ENCODE results near the gene ZG16.
"Not testable (repeated sequence)": the region's sequence is repeated elsewhere in the genome, so short reads cannot be mapped to it uniquely, and the experiment has no call there.

The ZG16 gene, protein sequence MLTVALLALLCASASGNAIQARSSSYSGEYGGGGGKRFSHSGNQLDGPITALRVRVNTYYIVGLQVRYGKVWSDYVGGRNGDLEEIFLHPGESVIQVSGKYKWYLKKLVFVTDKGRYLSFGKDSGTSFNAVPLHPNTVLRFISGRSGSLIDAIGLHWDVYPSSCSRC

DNA sequence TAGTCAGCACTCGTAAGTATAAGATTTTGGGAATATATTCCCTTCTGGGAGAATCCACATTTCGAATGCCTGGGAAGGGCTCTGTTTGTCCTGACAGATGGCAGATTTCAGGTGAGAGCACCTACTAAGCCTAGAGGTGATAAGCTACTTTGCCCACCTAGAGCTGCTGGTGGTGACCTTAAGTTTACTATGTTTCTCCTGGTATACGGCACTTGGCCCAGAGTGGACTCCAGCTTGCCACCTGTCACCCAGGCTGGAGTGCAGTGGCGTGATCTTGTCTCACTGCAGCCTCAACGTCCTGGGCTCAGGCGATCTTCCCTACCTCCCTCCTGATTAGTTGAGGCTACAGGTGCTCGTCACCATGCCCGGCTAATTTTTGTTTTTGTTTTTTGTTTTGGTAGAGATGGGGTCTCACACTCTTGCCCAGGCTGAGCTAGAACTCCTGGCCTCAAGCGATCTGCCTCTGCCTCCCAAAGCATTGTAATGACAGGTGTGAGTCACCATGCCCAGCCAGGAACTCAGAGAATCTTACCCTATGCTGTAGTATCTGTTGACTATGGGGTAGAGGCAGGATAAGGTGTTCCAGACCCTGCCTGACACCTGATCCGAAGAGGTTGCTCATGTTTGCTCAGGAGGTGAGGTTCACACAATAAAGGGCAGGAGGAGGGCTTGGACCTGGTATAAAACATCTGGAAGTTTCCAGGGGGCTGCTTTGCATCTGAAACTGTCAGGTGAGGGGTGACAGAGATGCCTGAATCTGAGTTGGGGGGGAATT lies at the start of gene ZG16:
Gene ZG16, plus strand, starts transcription at position 681 of the 775 bp plus-strand sequence. CDS start 1,011 bp downstream, outside the sequence.
- no peak for DNase-seq (ENCODE audit: low read depth in 2 of 2)

DNA sequence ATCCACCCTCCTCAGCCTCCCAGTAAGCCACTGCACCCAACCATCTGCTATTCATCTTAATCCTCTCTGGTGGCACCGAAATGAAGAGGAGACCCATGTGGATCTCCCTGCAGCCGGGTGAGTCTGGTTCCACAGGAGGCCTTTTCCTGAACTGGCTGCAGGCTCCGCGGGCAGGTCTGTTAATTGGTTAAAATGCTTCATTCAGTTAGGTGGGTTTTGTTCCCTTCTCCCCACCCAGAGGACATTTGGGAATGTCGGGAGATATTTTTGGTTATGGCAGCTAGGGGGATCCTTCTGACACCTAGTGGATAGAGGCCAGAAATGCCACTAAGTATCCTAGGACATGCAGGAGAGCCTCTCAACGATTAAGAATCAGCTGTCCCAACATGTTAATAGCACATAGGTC lies 48.9 kb upstream of the ZG16 start:
- no peak for DNase-seq (ENCODE audit: low read depth in 2 of 2)

DNA sequence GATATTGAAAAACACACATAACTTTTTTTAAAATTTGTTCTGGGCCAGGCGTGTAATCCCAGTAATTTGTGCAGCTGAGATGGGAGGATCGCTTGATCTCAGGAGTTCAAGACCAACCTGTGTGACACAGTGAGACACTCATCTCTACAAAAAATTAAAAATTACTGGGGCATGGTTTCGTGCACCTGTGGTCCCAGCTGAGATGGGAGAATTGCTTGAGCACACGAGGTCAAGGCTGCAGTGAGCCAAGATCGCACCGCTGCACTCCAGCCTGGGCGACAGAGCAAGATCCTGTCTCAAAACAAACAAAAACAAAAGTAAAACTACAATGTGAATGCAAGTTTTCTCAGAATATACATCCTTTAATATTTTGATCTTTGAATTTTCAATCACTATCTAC lies 47.4 kb upstream of the ZG16 start:
- DNase-seq (ENCODE audit: low read depth in 2 of 2) = no peak

GRCh38 chr16:29731768-29732601 lies 46.1 kb upstream of the ZG16 start:
- peak; percentile 36 to 43 for DNase-seq (ENCODE audit: low read depth in 2 of 2)

DNA sequence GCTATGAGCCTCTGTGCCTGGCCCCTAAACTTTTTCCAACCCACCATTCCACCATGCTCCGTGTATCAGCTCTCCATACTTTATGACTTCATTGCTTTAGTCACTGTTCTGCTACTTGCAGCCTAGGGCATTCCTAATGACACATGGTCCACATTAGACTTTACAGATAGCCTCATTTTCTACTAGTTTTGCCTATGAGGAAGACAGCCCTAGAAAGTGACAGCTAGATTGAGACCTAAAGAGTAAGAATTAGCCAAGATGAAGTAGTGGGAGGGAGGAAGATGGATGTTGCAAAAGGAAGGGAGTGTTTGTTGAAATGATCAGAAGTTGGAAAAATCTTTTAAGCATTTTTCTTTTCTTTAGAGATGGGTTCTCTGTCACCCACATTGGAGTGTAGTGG lies 43.3 kb upstream of the ZG16 start:
- DNase-seq (ENCODE audit: low read depth in 2 of 2) = no peak

DNA sequence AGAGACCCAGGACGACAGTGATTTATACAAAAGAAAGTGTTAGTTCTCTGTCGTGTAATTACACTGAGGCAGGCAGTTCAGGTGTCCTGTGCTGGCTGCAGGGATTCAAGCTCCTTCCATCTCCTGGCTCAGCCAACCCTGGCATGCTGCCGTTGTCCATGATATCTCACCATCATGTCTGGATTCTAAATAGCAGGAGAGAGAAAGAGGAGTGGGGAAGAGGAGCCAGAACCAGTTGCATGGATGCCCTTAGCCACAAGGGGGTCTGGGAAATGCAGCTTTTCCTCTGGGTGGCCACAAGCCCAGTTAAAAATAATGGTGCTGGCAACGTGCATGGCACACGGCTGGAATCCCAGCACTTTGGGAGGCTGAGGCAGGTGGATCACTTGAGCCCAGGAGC lies 41.9 kb upstream of the ZG16 start:
- no peak for DNase-seq (ENCODE audit: low read depth in 2 of 2)

GRCh38 chr16:29736764-29737163 lies 41.3 kb upstream of the ZG16 start:
- DNase-seq (ENCODE audit: low read depth in 2 of 2) = no peak

DNA sequence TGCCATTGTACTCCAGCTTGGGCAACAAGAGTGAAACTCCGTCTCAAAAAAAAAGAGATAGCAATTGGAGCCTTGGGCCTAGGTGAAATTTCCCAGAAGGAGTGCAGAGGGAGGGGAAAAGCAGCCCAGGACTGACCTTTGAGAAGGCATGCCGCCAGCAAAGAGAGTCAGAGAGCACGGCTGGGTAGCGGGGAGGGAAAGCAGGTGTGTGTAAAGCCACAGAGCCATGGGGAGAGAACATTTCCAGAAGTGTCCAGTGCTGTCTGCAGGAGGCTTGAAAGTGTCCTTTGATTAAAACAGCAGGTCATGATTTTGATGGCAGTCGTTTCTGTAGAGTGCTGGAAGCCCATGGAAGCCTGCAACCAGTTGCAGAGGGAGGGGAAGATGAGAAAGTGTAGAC lies 40.3 kb upstream of the ZG16 start:
- no peak for DNase-seq (ENCODE audit: low read depth in 2 of 2)

DNA sequence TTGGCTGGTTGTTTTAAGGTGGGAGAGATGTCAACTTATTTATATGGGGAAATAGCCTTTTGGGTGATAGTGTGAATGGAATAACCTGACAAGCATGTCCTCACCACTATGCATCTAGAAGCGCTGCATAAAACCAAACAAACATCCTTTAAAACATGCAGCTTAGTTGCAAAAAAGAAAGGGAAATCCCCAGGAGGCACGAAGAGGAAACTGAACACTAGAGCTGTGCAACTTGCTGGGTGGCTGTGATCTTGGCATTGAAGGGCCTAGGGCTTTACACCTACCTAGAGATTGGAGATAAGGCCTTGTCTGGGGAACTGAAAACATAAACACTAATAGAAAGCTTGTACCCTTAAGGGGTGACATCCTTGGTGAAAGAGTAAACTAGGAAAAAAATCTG lies 39.5 kb upstream of the ZG16 start:
- peak in 1 of 2 donors; percentile 30 for DNase-seq (ENCODE audit: low read depth in 2 of 2)

GRCh38 chr16:29739927-29740629 lies 38.0 kb upstream of the ZG16 start:
- not testable (repeated sequence) for DNase-seq (ENCODE audit: low read depth in 2 of 2)

DNA sequence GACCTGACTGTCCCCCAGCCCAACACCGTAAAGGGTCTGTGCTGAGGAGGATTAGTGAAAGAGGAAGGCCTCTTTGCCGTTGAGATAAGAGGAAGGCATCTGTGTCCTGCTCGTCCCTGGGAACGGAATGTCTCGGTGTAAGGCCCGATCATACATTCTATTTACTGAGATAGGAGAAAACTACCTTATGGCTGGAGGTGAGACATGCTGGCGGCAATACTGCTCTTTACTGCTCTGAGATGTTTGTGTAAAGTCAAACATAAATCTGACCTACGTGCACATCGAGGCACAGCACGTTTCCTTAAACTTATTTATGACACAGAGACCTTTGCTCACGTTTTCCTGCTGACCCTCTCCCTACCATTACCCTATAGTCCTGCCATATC lies 37.4 kb upstream of the ZG16 start:
- DNase-seq (ENCODE audit: low read depth in 2 of 2) = not testable (repeated sequence)

DNA sequence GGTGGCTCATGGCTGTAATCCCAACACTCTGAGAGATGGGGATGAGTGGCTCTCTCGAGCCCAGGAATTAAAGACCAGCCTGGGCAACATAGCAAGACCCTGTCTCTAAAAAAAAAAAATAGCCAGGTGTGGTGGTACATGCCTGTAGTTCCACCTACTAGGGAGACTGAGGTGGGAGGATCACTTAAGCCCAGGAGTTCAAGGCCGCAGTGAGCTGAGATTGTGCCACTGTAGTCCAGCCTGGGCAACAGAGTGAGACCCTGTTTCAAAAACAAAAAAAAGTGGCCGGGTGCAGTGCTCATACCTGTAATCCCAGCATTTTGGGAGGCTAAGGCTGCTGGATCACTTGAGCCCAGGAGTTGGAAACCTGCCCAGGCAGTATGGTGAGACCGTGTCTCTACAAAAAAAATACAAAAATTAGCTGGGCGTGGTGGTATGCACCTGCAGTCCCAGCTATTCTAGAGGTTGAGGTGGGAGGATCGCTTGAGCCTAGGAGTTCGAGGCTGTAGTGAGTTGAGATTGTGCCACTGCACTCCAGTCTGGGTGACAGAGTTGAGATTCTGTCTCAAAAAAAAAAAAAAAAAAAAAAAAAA lies 35.3 kb upstream of the ZG16 start:
- no peak for DNase-seq (ENCODE audit: low read depth in 2 of 2)

DNA sequence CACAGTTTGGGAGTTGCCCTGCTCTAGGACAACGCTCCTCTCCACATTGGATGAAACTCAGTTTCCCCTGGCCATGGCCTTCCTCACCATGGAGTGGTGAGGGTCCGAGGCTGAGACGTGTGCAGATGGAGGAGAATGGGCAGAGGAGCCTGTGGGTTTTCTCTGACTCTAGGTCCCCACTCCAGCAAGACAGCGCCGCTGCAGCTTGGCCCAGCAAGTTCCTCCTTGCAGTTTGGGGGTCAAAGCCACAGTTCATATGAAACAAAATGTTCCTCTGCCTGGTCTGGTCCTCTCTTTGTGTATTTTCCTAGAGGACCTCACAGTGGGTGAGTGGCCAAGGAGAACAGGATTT lies 34.6 kb upstream of the ZG16 start:
- DNase-seq (ENCODE audit: low read depth in 2 of 2) = no peak

DNA sequence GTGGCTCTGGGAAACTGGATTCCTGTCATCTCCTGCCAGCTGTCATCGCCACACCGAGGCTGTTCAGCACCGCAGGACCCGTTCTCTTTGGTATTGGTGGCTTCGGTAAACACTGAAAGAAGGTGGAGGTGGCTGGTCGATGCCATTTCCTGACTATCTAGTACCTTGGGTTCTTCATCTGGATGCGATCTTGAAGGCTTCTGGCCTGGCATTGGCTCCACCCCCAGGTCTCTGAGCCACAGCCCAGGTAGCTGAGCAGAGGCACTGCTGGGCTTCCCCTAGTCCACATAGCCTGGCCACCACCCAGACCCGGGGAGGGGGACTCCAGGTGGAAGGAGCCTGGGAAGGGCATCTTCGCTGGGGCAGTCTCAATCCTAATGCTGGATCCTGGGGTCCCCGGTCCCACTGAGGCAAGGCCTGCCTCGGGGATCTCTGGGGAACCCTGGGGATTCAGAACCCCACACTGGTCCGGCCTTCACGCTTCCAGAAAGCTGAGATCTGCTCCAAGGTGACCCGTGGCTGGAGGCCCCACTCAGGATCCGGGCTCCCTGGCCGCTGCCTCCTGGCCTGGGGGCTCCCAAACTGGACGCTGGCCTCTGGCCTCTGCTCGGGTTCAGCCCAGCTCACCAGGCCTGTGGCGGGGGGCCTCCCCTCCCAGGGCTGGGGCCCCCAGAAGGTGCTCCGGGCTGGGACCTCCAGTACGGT lies 34.1 kb upstream of the ZG16 start:
- DNase-seq (ENCODE audit: low read depth in 2 of 2) = no peak

GRCh38 chr16:29744541-29745101 lies 33.4 kb upstream of the ZG16 start:
- no peak for DNase-seq (ENCODE audit: low read depth in 2 of 2)

DNA sequence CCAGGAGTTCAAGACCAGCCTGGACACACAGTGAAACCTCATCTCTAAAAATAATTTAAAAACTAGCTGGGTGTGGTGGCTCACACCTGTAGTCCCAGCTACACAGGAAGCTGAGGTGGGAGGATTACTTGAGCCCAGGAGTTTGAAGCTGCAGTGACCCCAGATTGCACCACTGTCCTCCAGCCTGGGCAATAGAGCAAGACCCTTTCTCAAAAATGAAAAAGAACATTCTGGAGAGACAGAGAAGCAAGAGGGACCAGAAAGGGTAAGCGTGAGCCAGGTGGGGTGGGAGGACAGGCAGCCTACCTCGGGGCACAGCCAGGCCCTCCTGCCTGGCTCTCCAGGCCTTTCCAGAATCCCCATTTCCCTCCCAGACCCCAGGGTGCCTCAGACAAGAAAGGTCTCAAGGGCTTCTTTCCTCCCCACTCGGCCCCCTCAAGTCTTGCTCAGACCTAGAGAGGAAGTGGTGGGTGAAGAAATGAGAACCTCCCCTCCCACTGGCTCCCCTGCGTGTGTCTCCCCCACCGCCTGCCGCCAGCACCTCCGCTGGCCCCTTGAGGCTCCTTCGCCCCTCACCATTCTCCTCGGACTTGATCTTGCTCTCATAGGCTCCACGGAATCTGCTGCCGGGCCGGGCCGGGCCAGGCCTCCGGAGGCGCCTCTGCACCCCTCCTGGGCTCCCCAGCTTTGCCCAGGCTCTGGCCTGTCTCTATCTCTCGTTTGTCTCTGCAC lies 32.8 kb upstream of the ZG16 start:
- peak; percentile 51 to 52 for DNase-seq (ENCODE audit: low read depth in 2 of 2)

DNA sequence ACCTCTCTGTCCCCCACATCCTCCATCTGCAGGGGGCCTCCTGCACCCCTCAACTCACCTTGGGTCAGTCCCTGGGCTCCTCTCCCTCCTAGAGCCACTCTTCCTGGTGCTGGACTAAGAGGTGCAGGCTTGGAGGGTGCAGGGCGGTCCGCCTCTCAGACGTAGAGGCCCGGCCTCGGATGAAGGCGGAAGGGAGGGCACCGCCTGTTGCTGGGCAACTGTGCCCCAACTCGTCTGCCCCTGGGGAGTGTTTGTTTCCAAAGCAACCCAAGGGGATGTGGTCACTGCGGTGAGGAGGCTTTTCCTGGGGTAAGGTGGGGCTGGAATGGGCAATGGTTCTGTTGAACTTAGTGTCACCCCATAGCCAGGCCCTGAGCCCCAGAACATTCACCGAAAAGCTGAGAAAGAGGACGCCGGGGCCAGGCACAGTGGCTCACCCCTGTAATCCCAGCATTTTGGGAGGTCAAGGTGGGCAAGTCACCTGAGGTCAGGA lies 32.2 kb upstream of the ZG16 start, which contains the start of gene C16orf54:
Gene C16orf54, minus strand, starts transcription at position 138 of the 493 bp plus-strand sequence. CDS start 1,039 bp downstream, outside the sequence.
- DNase-seq (ENCODE audit: low read depth in 2 of 2) = peak; percentile 83

GRCh38 chr16:29746518-29746917 lies 31.5 kb upstream of the ZG16 start:
- not testable (repeated sequence) for DNase-seq (ENCODE audit: low read depth in 2 of 2)

DNA sequence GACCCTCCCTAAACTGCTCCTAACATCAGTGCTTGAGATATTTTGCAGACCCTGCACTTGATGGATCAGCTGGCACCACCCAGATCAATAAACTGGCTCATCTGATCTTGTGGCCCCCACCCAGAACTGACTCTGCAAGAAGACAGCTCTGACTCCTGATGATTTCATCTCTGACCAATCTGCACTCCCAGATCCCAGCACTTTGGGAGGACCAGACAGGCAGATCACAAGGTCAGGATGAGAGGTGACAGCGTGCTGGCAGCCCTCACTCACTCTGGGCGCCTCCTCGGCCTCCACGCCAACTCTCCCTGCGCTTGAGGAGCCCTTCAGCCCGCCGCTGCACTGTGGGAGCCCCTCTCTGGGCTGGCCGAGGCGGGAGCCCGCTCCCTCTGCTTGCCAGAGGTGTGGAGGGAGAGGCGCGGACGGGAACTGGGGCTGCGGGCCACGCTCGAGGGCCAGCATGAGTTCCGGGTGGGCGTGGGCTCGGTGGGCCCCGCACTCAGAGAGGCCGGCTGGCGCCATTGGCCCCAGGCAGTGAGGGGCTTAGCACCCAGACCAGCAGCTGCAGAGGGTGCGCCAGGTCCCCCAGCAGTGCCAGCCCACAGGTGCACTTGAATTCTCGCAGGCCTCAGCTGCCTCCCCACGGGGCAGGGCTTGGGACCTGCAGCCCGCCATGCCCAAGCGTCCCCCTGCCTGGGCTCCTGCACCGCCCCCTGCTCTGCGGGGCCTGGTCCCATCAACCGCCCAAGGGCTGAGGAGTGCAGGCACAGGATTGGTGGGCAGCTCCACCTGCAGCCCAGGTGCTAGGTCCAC lies 29.9 kb upstream of the ZG16 start:
- DNase-seq (ENCODE audit: low read depth in 2 of 2) = no peak
